Parathyroid adenoma (tissue), 2 donors: ENCODE measurements around the gene FREM1.
A peak's percentile ranks its signal among the peaks of the same experiment; 100 is the strongest.

Source experiments
- H2AFZ ChIP-seq: fragments of 300-600 bp; sonication (generic); one replicate; pipeline ENCODE4 v1.7.0; 2017; ENCODE audit warnings: antibody characterized with exemption, mild to moderate bottlenecking
- H3K27ac ChIP-seq: fragments of 300-600 bp; sonication (generic); one replicate; pipeline ENCODE4 v1.7.0; 2017
- H3K27me3 ChIP-seq: fragments of 300-600 bp; sonication (generic); one replicate; pipeline ENCODE4 v1.7.0; 2017; ENCODE audit warnings: low read length; ENCODE audit not compliant: control insufficient read depth, insufficient read depth
- H3K36me3 ChIP-seq: fragments of 300-600 bp; sonication (generic); one replicate; pipeline ENCODE4 v1.7.0; 2017; ENCODE audit warnings: low read length; ENCODE audit not compliant: control insufficient read depth, insufficient read depth
- H3K4me1 ChIP-seq: fragments of 300-600 bp; sonication (generic); one replicate; pipeline ENCODE4 v1.7.0; 2017; ENCODE audit warnings: control low read depth
- H3K4me2 ChIP-seq: fragments of 300-600 bp; sonication (generic); one replicate; pipeline ENCODE4 v1.7.0; 2017; ENCODE audit warnings: low read length
- H3K4me3 ChIP-seq: fragments of 300-600 bp; sonication (generic); one replicate; pipeline ENCODE4 v1.7.0; 2017; ENCODE audit warnings: low read depth, low read length
- H3K79me2 ChIP-seq: fragments of 300-600 bp; sonication (generic); one replicate; pipeline ENCODE4 v1.7.0; 2017; ENCODE audit warnings: control low read depth
- H3K9ac ChIP-seq: fragments of 300-600 bp; sonication (generic); one replicate; pipeline ENCODE4 v1.7.0; 2017; ENCODE audit warnings: mild to moderate bottlenecking
- H3K9me3 ChIP-seq: fragments of 300-600 bp; sonication (generic); one replicate; pipeline ENCODE4 v1.7.0; 2017; ENCODE audit warnings: low read length; ENCODE audit not compliant: control insufficient read depth
- CTCF ChIP-seq: fragments of 300-600 bp; sonication (generic); IDR thresholded peaks from one replicate; pipeline ENCODE4 v1.7.0; 2017; ENCODE audit warnings: antibody characterized with exemption, mild to moderate bottlenecking
- donor health status: primary hyperparathyroidism.

The FREM1 gene

GRCh38 chr9:14706530-14707140 lies 203.6 kb downstream of the FREM1 start:
- Histone ChIP-seq H2AFZ (no peak overlapping the region), H3K4me2 (no peak overlapping the region), H3K4me1 (no peaks in the 10 kb centered on the region), H3K27ac (no peak overlapping the region), H3K79me2 (no peaks in the 10 kb centered on the region), H3K27me3 (no peaks in the 10 kb centered on the region), H3K36me3 (no peaks in the 10 kb centered on the region), H3K9me3 (no peaks in the 10 kb centered on the region), H3K9ac (no peak overlapping the region), H3K4me3 (no peak overlapping the region)
- TF ChIP-seq CTCF = no peak

- no peaks in the 10 kb centered on the region for H3K9me3 ChIP-seq
- no peak for TF ChIP-seq CTCF
- no peaks in the 10 kb centered on the region for H3K27me3 ChIP-seq
- no peaks in the 10 kb centered on the region for H3K36me3 ChIP-seq
- no peaks in the 10 kb centered on the region for H3K4me1 ChIP-seq
- H3K27ac ChIP-seq = no peak overlapping the region
- H3K9ac ChIP-seq = no peak overlapping the region
- no peaks in the 10 kb centered on the region for H3K79me2 ChIP-seq
- H3K4me3 ChIP-seq = no peak overlapping the region
- H3K4me2 ChIP-seq = no peak overlapping the region
- H2AFZ ChIP-seq = no peak overlapping the region
Observed at GRCh38 chr9:14705079-14705478, 205.1 kb downstream of the FREM1 start.

- no peak overlapping the region for H3K4me2 ChIP-seq
- H3K27me3 ChIP-seq = no peaks in the 10 kb centered on the region
- H3K36me3 ChIP-seq = no peaks in the 10 kb centered on the region
- no peak for TF ChIP-seq CTCF
- no peak overlapping the region for H3K27ac ChIP-seq
- H3K9me3 ChIP-seq = no peaks in the 10 kb centered on the region
- no peaks in the 10 kb centered on the region for H3K4me1 ChIP-seq
- no peak overlapping the region for H3K9ac ChIP-seq
- H3K4me3 ChIP-seq = no peak overlapping the region
- H2AFZ ChIP-seq = no peak overlapping the region
- H3K79me2 ChIP-seq = no peaks in the 10 kb centered on the region
Observed at GRCh38 chr9:14704281-14704680, 205.9 kb downstream of the FREM1 start.

- no peaks in the 10 kb centered on the region for H3K9me3 ChIP-seq
- H3K4me2 ChIP-seq = no peak overlapping the region
- H3K36me3 ChIP-seq = no peaks in the 10 kb centered on the region
- H3K4me1 ChIP-seq = no peaks in the 10 kb centered on the region
- H3K9ac ChIP-seq = no peak overlapping the region
- no peak for TF ChIP-seq CTCF
- no peak overlapping the region for H3K4me3 ChIP-seq
- H3K79me2 ChIP-seq = no peaks in the 10 kb centered on the region
- H2AFZ ChIP-seq = no peak overlapping the region
- no peak overlapping the region for H3K27ac ChIP-seq
- H3K27me3 ChIP-seq = no peaks in the 10 kb centered on the region
Observed at GRCh38 chr9:14702200-14702720, 208.0 kb downstream of the FREM1 start.

- peak within 1 kb of the TSS; percentile 22 for H3K27ac ChIP-seq
Observed at GRCh38 chr9:14693251-14693861, 216.9 kb downstream of the FREM1 start, which contains the start of gene ZDHHC21. TSS of gene ZDHHC21 (minus strand) at chr9:14693432. CDS start at chr9:14674340, 19,092 bp downstream.

More at GRCh38 chr9:14693251-14693861, 216.9 kb downstream of the FREM1 start, which contains the start of gene ZDHHC21:
- Histone ChIP-seq H3K4me3 (peak within 1 kb of the TSS; percentile 62), H3K9ac (no peak within 1 kb of the TSS), H3K4me1 (no peaks in the 10 kb centered on the region), H3K79me2 (no peaks in the 10 kb centered on the region), H3K9me3 (no peaks in the 10 kb centered on the region), H3K4me2 (peak within 1 kb of the TSS; percentile 72), H2AFZ (peak within 1 kb of the TSS; percentile 97), H3K36me3 (no peaks in the 10 kb centered on the region), H3K27me3 (no peaks in the 10 kb centered on the region)
- TF ChIP-seq CTCF = no peak
